WTC11 (cell line): ENCODE data around the gene CLEC1B. TPM values are rescaled to one million over a fixed set of nuclear protein-coding genes. Genes with fewer than 3 reads are reported as not detected.

Experiments used
- ATAC-seq: fragments of 200-7000 bp; cut with Tn5 transposase; 2 replicates; pipeline ENCODE4 v1.10.0; 2021; ENCODE audit warnings: mild to moderate bottlenecking, moderate library complexity
- CTCF ChIA-PET: fragments of 300-600 bp; sonication (Branson Sonifier 250); formaldehyde crosslinking; loops from one replicate; lab custom pipeline; 2021; ENCODE audit warnings: antibody characterized with exemption; lab: Charles Lee
- POLR2A ChIA-PET: fragments of 350-600 bp; sonication (Branson Sonifier 250); formaldehyde crosslinking; loops from one replicate; lab custom pipeline; 2021; ENCODE audit warnings: antibody characterized with exemption; lab: Charles Lee
- DNase-seq: peaks from one replicate; pipeline ENCODE4 v3.0.0; 2021; ENCODE audit warnings: low spot score
- H3K27ac Mint-ChIP-seq: 2 replicates; pipeline ENCODE4 v1.8.0; 2021; ENCODE audit warnings: mixed read lengths
- H3K27me3 Mint-ChIP-seq: 2 replicates; pipeline ENCODE4 v1.8.0; 2021; ENCODE audit warnings: low read depth, mild to moderate bottlenecking, moderate library complexity, mixed read lengths
- H3K36me3 Mint-ChIP-seq: 2 replicates; pipeline ENCODE4 v1.8.0; 2021; ENCODE audit warnings: mixed read lengths
- H3K4me1 Mint-ChIP-seq: 2 replicates; pipeline ENCODE4 v1.8.0; 2022; ENCODE audit warnings: mixed read lengths
- H3K4me3 Mint-ChIP-seq: 2 replicates; pipeline ENCODE4 v1.8.0; 2021; ENCODE audit warnings: mild to moderate bottlenecking, moderate library complexity, mixed read lengths
- H3K9me3 Mint-ChIP-seq: 2 replicates; pipeline ENCODE4 v1.8.0; 2021; ENCODE audit warnings: mixed read lengths
- CREB1 ChIP-seq: sonication (generic); formaldehyde crosslinking; IDR thresholded peaks from 2 replicates; pipeline ENCODE4 v1.8.0; 2023; ENCODE audit warnings: mild to moderate bottlenecking, missing genetic modification reagents
- EMX1 ChIP-seq: fragments of 250-450 bp; sonication (Bioruptor Pico); IDR thresholded peaks from 2 replicates; pipeline ENCODE4 v1.8.0; 2021; ENCODE audit warnings: mild to moderate bottlenecking
- ETV6 ChIP-seq: sonication (generic); formaldehyde crosslinking; IDR thresholded peaks from 2 replicates; pipeline ENCODE4 v1.8.1; 2022; ENCODE audit warnings: mild to moderate bottlenecking, missing genetic modification reagents
- IRF2 ChIP-seq: sonication (generic); formaldehyde crosslinking; IDR thresholded peaks from 2 replicates; pipeline ENCODE4 v1.8.0; 2022; ENCODE audit warnings: low read depth, missing genetic modification reagents, borderline replicate concordance
- KAT7 ChIP-seq: sonication (generic); formaldehyde crosslinking; IDR thresholded peaks from 2 replicates; pipeline ENCODE4 v1.8.1; 2023; ENCODE audit warnings: missing genetic modification reagents, mild to moderate bottlenecking, borderline replicate concordance
- MXD4 ChIP-seq: fragments of 250-450 bp; sonication (Bioruptor Pico); IDR thresholded peaks from 2 replicates; pipeline ENCODE4 v1.8.0; 2021; ENCODE audit warnings: mild to moderate bottlenecking, moderate library complexity, borderline replicate concordance
- RELA ChIP-seq: sonication (generic); formaldehyde crosslinking; IDR thresholded peaks from 2 replicates; pipeline ENCODE4 v1.8.1; 2022; ENCODE audit warnings: missing genetic modification reagents, mild to moderate bottlenecking, borderline replicate concordance
- TCF7 ChIP-seq: sonication (generic); formaldehyde crosslinking; IDR thresholded peaks from 2 replicates; pipeline ENCODE4 v1.8.0; 2022; ENCODE audit warnings: mild to moderate bottlenecking, low read depth, missing genetic modification reagents, moderate library complexity
- TEAD1 ChIP-seq: sonication (generic); formaldehyde crosslinking; IDR thresholded peaks from 2 replicates; pipeline ENCODE4 v1.8.0; 2022; ENCODE audit warnings: mild to moderate bottlenecking, missing genetic modification reagents
- ZNF121 ChIP-seq: sonication (generic); formaldehyde crosslinking; IDR thresholded peaks from 2 replicates; pipeline ENCODE4 v1.8.0; 2023; ENCODE audit warnings: missing genetic modification reagents
- ZNF232 ChIP-seq: sonication (generic); formaldehyde crosslinking; IDR thresholded peaks from 2 replicates; pipeline ENCODE4 v1.8.0; 2022; ENCODE audit warnings: mild to moderate bottlenecking, missing genetic modification reagents
- ZNF317 ChIP-seq: sonication (generic); formaldehyde crosslinking; IDR thresholded peaks from 2 replicates; pipeline ENCODE4 v1.8.1; 2023; ENCODE audit warnings: low read depth, mild to moderate bottlenecking, moderate library complexity, missing genetic modification reagents, borderline replicate concordance
- ZNF416 ChIP-seq: fragments of 250-450 bp; sonication (Bioruptor Pico); IDR thresholded peaks from 2 replicates; pipeline ENCODE4 v1.9.0; 2021; ENCODE audit warnings: mild to moderate bottlenecking, inconsistent platforms
- total RNA-seq: library from RNA; stranded (reverse); gene quantifications from 3 replicates; pipeline ENCODE4 v1.2.3, GENCODE V29; 2021
- TF ChIP-seq, protein P1 (sequence below): sonication (generic); formaldehyde crosslinking; IDR thresholded peaks from 2 replicates; pipeline ENCODE4 v1.8.0; 2022; ENCODE audit warnings: missing genetic modification reagents
- TF ChIP-seq, protein P2 (sequence below): sonication (generic); formaldehyde crosslinking; IDR thresholded peaks from 2 replicates; pipeline ENCODE4 v1.8.1; 2022; ENCODE audit warnings: missing genetic modification reagents, borderline replicate concordance
- TF ChIP-seq, protein P3 (sequence below): fragments of 250-450 bp; sonication (Bioruptor Pico); conservative IDR thresholded peaks from 2 replicates; pipeline ENCODE4 v1.9.0; 2021; ENCODE audit warnings: mild to moderate bottlenecking
- TF ChIP-seq, protein P4 (sequence below): sonication (generic); formaldehyde crosslinking; IDR thresholded peaks from 2 replicates; pipeline ENCODE4 v1.8.0; 2022; ENCODE audit warnings: mild to moderate bottlenecking, missing genetic modification reagents
- TF ChIP-seq, protein P5 (sequence below): sonication (generic); formaldehyde crosslinking; conservative IDR thresholded peaks from 2 replicates; pipeline ENCODE4 v1.8.1; 2023; ENCODE audit warnings: mild to moderate bottlenecking, low read depth, missing genetic modification reagents, moderate library complexity
- TF ChIP-seq, protein P6 (sequence below): fragments of 250-450 bp; sonication (Bioruptor Pico); IDR thresholded peaks from 2 replicates; pipeline ENCODE4 v1.8.0; 2021; ENCODE audit warnings: mild to moderate bottlenecking

CLEC1B gene
- total RNA-seq, 1 experiment from 2014 or later = not detected

DNA sequence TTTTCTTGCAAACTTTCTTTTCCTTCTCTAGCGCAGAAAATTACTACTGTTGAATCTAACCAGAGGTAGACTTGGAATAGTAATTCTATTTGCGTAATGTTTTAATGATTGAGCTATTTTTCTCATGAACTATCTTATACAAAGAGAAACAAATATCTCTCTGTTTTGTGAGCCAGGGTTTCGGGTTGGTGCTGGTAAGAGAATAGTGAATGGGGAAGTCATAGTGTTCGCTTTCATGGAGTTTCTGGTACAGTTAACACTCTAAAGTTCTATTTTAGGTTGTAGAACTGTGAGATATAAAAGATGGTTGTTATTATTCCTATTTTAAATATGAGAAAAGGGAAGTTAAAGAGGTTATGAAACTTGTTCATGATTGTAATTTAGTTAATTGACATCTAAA, 6.6 kb downstream of the CLEC1B start:
- Mint-ChIP-seq H3K4me3 (no peak overlapping the region), H3K36me3 (no peaks in the 10 kb centered on the region), H3K27me3 (no peaks in the 10 kb centered on the region; the same call in 1 of the 2 replicates), H3K27ac (no peak overlapping the region), H3K4me1 (peaks cover 10% of the 10 kb centered on the region), H3K9me3 (0 out of 2 replicates have a peak, but pooled peaks cover 3% of the 10 kb centered on the region)
- CTCF ChIA-PET = no interaction called here
- TF ChIP-seq MXD4 (no peak), ZNF317 (CRISPR knock-in tag) (no peak), ETV6 (CRISPR knock-in tag) (no peak), TCF7 (CRISPR knock-in tag) (no peak), RELA (no peak)
- POLR2A ChIA-PET = no interaction called here
- ATAC-seq = no peak
- DNase-seq = no peak

DNA sequence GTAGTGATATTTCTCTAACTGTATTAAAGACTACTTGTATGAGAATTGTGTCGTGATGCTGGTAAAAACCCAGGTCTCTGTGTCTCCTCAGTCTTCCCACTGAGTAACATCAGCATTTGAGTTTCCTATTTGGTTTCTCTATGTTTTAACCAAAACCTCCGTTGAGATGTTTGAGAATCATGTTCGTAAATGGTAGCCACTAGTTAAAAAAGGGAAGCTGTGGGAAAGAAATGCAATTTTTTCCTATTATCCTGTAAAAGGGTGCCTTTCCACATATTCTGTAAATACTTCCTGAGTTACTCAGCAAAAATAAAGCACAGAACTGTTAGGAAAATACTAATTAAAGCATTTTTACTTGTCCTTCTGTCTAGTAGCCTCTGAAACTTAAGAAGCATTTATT, 7.0 kb downstream of the CLEC1B start:
- H3K27me3 Mint-ChIP-seq = no peaks in the 10 kb centered on the region; the same call in 1 of the 2 replicates
- TF ChIP-seq, protein P1, sequence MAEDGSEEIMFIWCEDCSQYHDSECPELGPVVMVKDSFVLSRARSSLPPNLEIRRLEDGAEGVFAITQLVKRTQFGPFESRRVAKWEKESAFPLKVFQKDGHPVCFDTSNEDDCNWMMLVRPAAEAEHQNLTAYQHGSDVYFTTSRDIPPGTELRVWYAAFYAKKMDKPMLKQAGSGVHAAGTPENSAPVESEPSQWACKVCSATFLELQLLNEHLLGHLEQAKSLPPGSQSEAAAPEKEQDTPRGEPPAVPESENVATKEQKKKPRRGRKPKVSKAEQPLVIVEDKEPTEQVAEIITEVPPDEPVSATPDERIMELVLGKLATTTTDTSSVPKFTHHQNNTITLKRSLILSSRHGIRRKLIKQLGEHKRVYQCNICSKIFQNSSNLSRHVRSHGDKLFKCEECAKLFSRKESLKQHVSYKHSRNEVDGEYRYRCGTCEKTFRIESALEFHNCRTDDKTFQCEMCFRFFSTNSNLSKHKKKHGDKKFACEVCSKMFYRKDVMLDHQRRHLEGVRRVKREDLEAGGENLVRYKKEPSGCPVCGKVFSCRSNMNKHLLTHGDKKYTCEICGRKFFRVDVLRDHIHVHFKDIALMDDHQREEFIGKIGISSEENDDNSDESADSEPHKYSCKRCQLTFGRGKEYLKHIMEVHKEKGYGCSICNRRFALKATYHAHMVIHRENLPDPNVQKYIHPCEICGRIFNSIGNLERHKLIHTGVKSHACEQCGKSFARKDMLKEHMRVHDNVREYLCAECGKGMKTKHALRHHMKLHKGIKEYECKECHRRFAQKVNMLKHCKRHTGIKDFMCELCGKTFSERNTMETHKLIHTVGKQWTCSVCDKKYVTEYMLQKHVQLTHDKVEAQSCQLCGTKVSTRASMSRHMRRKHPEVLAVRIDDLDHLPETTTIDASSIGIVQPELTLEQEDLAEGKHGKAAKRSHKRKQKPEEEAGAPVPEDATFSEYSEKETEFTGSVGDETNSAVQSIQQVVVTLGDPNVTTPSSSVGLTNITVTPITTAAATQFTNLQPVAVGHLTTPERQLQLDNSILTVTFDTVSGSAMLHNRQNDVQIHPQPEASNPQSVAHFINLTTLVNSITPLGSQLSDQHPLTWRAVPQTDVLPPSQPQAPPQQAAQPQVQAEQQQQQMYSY (CRISPR knock-in tag) = no peak
- TF ChIP-seq, protein P2, sequence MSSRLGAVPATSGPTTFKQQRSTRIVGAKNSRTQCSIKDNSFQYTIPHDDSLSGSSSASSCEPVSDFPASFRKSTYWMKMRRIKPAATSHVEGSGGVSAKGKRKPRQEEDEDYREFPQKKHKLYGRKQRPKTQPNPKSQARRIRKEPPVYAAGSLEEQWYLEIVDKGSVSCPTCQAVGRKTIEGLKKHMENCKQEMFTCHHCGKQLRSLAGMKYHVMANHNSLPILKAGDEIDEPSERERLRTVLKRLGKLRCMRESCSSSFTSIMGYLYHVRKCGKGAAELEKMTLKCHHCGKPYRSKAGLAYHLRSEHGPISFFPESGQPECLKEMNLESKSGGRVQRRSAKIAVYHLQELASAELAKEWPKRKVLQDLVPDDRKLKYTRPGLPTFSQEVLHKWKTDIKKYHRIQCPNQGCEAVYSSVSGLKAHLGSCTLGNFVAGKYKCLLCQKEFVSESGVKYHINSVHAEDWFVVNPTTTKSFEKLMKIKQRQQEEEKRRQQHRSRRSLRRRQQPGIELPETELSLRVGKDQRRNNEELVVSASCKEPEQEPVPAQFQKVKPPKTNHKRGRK (CRISPR knock-in tag) = no peak
- TF ChIP-seq RELA (no peak), ZNF121 (CRISPR knock-in tag) (no peak)
- DNase-seq (no peak), ATAC-seq (no peak)
- H3K36me3 Mint-ChIP-seq = no peaks in the 10 kb centered on the region
- no peak overlapping the region for H3K4me3 Mint-ChIP-seq
- ChIA-PET POLR2A (no interaction called here), CTCF (no interaction called here)
- peaks cover 10% of the 10 kb centered on the region for H3K4me1 Mint-ChIP-seq
- 0 out of 2 replicates have a peak, but pooled peaks cover 3% of the 10 kb centered on the region for H3K9me3 Mint-ChIP-seq
- no peak overlapping the region for H3K27ac Mint-ChIP-seq

DNA sequence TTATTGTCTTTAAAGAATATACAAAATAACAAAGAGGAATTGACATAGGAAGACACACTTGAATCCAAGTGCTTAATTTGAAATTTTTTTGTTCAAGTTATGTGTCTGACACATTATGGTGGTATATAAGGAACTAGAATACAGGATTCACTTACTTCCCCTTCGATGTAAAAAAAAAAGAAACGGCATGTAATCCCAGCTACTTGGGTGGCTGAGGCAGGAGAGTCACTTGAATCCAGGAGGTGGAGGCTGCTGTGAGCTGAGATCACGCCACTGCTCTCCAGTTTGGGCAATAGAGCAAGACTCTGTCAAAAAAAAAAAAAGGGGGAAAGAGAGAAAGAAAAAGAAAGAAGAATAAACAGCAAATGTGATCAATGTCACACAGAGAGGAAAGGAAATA, 18.8 kb downstream of the CLEC1B start:
- ChIA-PET POLR2A (no interaction called here), CTCF (interaction anchor here (1.1 kb wide), 1 partner anchor 166 kb away, joined by 3 read pairs; no protein-coding TSS in a partner anchor)
- peaks cover 14% of the 10 kb centered on the region for H3K4me1 Mint-ChIP-seq
- no peak overlapping the region for H3K4me3 Mint-ChIP-seq
- DNase-seq (no peak), ATAC-seq (no peak)
- H3K27ac Mint-ChIP-seq = no peak overlapping the region
- peaks cover 5% of the 10 kb centered on the region; the same call in 1 of the 2 replicates for H3K27me3 Mint-ChIP-seq
- peaks cover 24% of the 10 kb centered on the region for H3K9me3 Mint-ChIP-seq
- peaks cover 24% of the 10 kb centered on the region for H3K36me3 Mint-ChIP-seq
- TF ChIP-seq CREB1 (CRISPR knock-in tag) (no peak), KAT7 (CRISPR knock-in tag) (no peak), ZNF232 (CRISPR knock-in tag) (no peak), IRF2 (CRISPR knock-in tag) (no peak), TEAD1 (no peak), ZNF121 (CRISPR knock-in tag) (no peak), EMX1 (CRISPR knock-in tag) (no peak), ZNF416 (CRISPR knock-in tag) (no peak)
- TF ChIP-seq, protein P3, sequence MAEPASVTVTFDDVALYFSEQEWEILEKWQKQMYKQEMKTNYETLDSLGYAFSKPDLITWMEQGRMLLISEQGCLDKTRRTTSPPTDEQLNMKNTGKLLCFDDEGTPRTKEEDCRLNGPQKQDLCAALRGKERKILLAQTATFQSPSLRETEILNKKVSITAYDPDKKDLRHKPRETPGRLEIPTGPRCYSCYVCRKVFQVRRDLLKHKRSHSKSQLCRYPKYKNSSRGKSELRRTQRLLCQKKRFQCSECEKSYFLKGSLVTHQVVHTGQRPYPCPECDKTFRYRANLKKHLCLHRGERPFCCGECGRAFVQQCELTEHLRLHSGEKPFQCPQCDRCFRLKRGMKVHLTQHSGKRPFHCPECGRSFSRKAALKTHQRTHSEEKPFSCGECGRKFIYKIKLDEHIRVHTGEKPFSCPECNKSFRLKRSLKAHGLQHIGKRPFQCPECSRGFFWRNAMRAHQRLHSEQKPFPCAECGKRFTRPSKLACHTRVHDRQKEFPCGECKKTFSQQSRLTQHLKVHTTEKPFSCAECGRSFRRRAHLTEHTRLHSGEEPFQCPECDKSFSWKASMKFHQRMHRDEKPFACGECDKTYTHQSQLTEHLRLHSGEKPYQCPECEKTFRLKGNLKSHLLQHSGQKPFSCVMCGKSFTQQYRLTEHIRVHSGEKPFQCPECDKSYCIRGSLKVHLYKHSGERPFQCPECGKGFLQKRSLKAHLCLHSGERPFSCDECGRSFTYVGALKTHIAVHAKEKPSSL (CRISPR knock-in tag) = no peak
- TF ChIP-seq, protein P4, sequence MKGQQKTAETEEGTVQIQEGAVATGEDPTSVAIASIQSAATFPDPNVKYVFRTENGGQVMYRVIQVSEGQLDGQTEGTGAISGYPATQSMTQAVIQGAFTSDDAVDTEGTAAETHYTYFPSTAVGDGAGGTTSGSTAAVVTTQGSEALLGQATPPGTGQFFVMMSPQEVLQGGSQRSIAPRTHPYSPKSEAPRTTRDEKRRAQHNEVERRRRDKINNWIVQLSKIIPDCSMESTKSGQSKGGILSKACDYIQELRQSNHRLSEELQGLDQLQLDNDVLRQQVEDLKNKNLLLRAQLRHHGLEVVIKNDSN = no peak
- TF ChIP-seq, protein P5, sequence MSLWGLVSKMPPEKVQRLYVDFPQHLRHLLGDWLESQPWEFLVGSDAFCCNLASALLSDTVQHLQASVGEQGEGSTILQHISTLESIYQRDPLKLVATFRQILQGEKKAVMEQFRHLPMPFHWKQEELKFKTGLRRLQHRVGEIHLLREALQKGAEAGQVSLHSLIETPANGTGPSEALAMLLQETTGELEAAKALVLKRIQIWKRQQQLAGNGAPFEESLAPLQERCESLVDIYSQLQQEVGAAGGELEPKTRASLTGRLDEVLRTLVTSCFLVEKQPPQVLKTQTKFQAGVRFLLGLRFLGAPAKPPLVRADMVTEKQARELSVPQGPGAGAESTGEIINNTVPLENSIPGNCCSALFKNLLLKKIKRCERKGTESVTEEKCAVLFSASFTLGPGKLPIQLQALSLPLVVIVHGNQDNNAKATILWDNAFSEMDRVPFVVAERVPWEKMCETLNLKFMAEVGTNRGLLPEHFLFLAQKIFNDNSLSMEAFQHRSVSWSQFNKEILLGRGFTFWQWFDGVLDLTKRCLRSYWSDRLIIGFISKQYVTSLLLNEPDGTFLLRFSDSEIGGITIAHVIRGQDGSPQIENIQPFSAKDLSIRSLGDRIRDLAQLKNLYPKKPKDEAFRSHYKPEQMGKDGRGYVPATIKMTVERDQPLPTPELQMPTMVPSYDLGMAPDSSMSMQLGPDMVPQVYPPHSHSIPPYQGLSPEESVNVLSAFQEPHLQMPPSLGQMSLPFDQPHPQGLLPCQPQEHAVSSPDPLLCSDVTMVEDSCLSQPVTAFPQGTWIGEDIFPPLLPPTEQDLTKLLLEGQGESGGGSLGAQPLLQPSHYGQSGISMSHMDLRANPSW (CRISPR knock-in tag) = no peak
- TF ChIP-seq, protein P6, sequence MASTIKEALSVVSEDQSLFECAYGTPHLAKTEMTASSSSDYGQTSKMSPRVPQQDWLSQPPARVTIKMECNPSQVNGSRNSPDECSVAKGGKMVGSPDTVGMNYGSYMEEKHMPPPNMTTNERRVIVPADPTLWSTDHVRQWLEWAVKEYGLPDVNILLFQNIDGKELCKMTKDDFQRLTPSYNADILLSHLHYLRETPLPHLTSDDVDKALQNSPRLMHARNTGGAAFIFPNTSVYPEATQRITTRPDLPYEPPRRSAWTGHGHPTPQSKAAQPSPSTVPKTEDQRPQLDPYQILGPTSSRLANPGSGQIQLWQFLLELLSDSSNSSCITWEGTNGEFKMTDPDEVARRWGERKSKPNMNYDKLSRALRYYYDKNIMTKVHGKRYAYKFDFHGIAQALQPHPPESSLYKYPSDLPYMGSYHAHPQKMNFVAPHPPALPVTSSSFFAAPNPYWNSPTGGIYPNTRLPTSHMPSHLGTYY (CRISPR knock-in tag) = no peak
